A549 (cell line): ENCODE data around the gene AMPD1. TPM values are rescaled to one million over a fixed set of nuclear protein-coding genes. Genes with fewer than 3 reads are reported as not detected.

Experiments
- ATAC-seq, 2 experiments: fragments of 200-7000 bp in 1 of 2; fragments of >200 bp in 1 of 2; cut with Nextera tagmentation in 1 of 2; cut with Tn5 transposase in 1 of 2; 3 replicates each; pipeline versions ENCODE4 v1.8.0 to v1.9.1; 2018 to 2020; ENCODE audit warnings: mild to moderate bottlenecking in 1 of 2, moderate library complexity in 1 of 2
- CTCF ChIA-PET: fragments of 300-600 bp; sonication (Branson Sonifier 250); formaldehyde crosslinking; extraction: SDS; loops from one replicate; lab custom pipeline; 2021; ENCODE audit warnings: antibody characterized with exemption, inconsistent platforms; lab: Yijun Ruan, JAX
- POLR2A ChIA-PET: fragments of 350-600 bp; formaldehyde crosslinking; extraction: SDS; loops from one replicate; lab custom pipeline; 2021; ENCODE audit warnings: antibody characterized with exemption, inconsistent platforms; lab: Yijun Ruan, JAX
- DNase-seq, 2 experiments: peaks; one replicate each; pipeline versions ENCODE4 v3.0.0 to v3.0.0-alpha.2; 2011 to 2016; ENCODE audit warnings: low read depth in 1 of 2, low spot score in 1 of 2
- FAIRE-seq: peaks from 2 replicates; lab custom pipeline; 2011; peaks lifted over from hg19 to GRCh38; lab: Jason Lieb, UNC
- H3K27ac ChIP-seq, 2 experiments: fragments of >200 bp; sonication (Bioruptor Twin); formaldehyde crosslinking; 3 replicates each; pipeline ENCODE4 v1.5.1; 2016 to 2017
- H3K4me1 ChIP-seq: fragments of >200 bp; sonication (Bioruptor Twin); formaldehyde crosslinking; 3 replicates; pipeline ENCODE4 v1.6.1; 2016
- H3K4me2 ChIP-seq: fragments of >200 bp; sonication (Bioruptor Twin); formaldehyde crosslinking; 3 replicates; pipeline ENCODE4 v1.6.1; 2016
- H3K4me3 ChIP-seq: fragments of >200 bp; sonication (Bioruptor Twin); formaldehyde crosslinking; 3 replicates; pipeline ENCODE4 v1.5.1; 2016
- H3K9me3 ChIP-seq: fragments of >200 bp; sonication (Bioruptor Twin); formaldehyde crosslinking; 3 replicates; pipeline ENCODE4 v1.6.1; 2016
- CEBPB ChIP-seq, 2 experiments: fragments of >200 bp in 1 of 2; sonication (Bioruptor Twin) in 1 of 2; formaldehyde crosslinking in 1 of 2; IDR thresholded peaks; 2 replicates each; pipeline ENCODE4 v1.6.1; 2012 to 2016
- CHD2 ChIP-seq: fragments of 150-350 bp; IDR thresholded peaks from 2 replicates; pipeline ENCODE4 v1.6.1; 2014; ENCODE audit warnings: low read length; ENCODE audit not compliant: partially characterized antibody
- EHF ChIP-seq: fragments of 250-450 bp; sonication (Bioruptor Pico); IDR thresholded peaks from 2 replicates; pipeline ENCODE4 v1.5.0; 2020; ENCODE audit warnings: mild to moderate bottlenecking
- ESRRA ChIP-seq: fragments of 150-350 bp; IDR thresholded peaks from 2 replicates; pipeline ENCODE4 v1.6.1; 2014; ENCODE audit warnings: mild to moderate bottlenecking, low read length, borderline replicate concordance
- FOSB ChIP-seq: fragments of 250-450 bp; sonication (Bioruptor Pico); IDR thresholded peaks from 2 replicates; pipeline ENCODE4 v1.5.0; 2020; ENCODE audit warnings: mild to moderate bottlenecking, moderate library complexity
- HDAC2 ChIP-seq: fragments of 200-600 bp; sonication (generic); IDR thresholded peaks from 2 replicates; pipeline ENCODE4 v1.6.1; 2016
- HOXB5 ChIP-seq: fragments of 250-450 bp; sonication (Bioruptor Pico); IDR thresholded peaks from 2 replicates; pipeline ENCODE4 v1.5.0; 2020; ENCODE audit warnings: mild to moderate bottlenecking, moderate library complexity
- JUN ChIP-seq, 2 experiments: fragments of >200 bp; sonication (Bioruptor Twin); formaldehyde crosslinking; IDR thresholded peaks; 2 replicates in 1 of 2; 3 replicates in 1 of 2; pipeline ENCODE4 v1.6.1; 2016 to 2017
- KDM1A ChIP-seq: fragments of 200-600 bp; sonication (generic); IDR thresholded peaks from 2 replicates; pipeline ENCODE4 v1.6.1; 2016; ENCODE audit warnings: low read depth, mild to moderate bottlenecking
- MAFK ChIP-seq: fragments of 450-650 bp; IDR thresholded peaks from 2 replicates; pipeline ENCODE4 v1.6.1; 2014; ENCODE audit not compliant: partially characterized antibody
- NFE2L2 ChIP-seq: fragments of 150-350 bp; conservative IDR thresholded peaks from 2 replicates; pipeline ENCODE4 v1.6.1; 2014; ENCODE audit warnings: low read length
- NPAS2 ChIP-seq: fragments of 250-450 bp; sonication (Bioruptor Pico); IDR thresholded peaks from 2 replicates; pipeline ENCODE4 v1.8.0; 2022; ENCODE audit warnings: mild to moderate bottlenecking, moderate library complexity, borderline replicate concordance
- NR3C1 ChIP-seq: fragments of >200 bp; sonication (Bioruptor Twin); formaldehyde crosslinking; IDR thresholded peaks from 3 replicates; pipeline ENCODE4 v1.6.1; 2017
- POLR2A ChIP-seq: IDR thresholded peaks from 2 replicates; pipeline ENCODE4 v1.6.1; 2012; ENCODE audit warnings: mild to moderate bottlenecking, low read length
- ZC3H11A ChIP-seq: fragments of 450-650 bp; IDR thresholded peaks from 2 replicates; pipeline ENCODE4 v1.6.1; 2014; ENCODE audit warnings: antibody characterized with exemption, mild to moderate bottlenecking
- ZFP36 ChIP-seq: fragments of 450-650 bp; IDR thresholded peaks from 2 replicates; pipeline ENCODE4 v1.6.1; 2014; ENCODE audit warnings: borderline replicate concordance; ENCODE audit not compliant: partially characterized antibody
- ZNF302 ChIP-seq: fragments of 250-450 bp; sonication (Bioruptor Pico); IDR thresholded peaks from 2 replicates; pipeline ENCODE4 v1.9.0; 2021; ENCODE audit warnings: inconsistent platforms, mild to moderate bottlenecking, moderate library complexity
- WGBS: methylation state at CpG from one replicate; pipeline ENCODE4 v1.1.6; 2017; ENCODE audit errors: missing lambda C conversion rate; 5-methylcytosine and 5-hydroxymethylcytosine counted together
- polyA plus RNA-seq, 4 experiments: library from polyadenylated mRNA; depleted of rRNA in 3 of 4; stranded (reverse); fragments of >200 nt; fragmentation: RNase III in 1 of 4; extraction: RNeasy Plus Mini Kit Qiagen cat#74134 plus additional on column Dnase treatment in 1 of 4; gene quantifications; 2 replicates in 3 of 4; 3 replicates in 1 of 4; pipeline ENCODE4 v1.2.3, GENCODE V29; 2011 to 2017
- TF ChIP-seq, protein P1 (sequence below): IDR thresholded peaks from 2 replicates; pipeline ENCODE4 v1.6.1; 2012
- TF ChIP-seq, protein P2 (sequence below): fragments of 200-600 bp; sonication (generic); IDR thresholded peaks from 2 replicates; pipeline ENCODE4 v1.6.1; 2016; ENCODE audit warnings: antibody characterized with exemption, mild to moderate bottlenecking, moderate library complexity
- TF ChIP-seq, protein P3 (sequence below): fragments of >200 bp; sonication (Bioruptor Twin); formaldehyde crosslinking; IDR thresholded peaks from 3 replicates; pipeline ENCODE4 v1.5.1; 2016
- TF ChIP-seq, protein P4 (sequence below): fragments of 150-350 bp; IDR thresholded peaks from 2 replicates; pipeline ENCODE4 v1.6.1; 2014; ENCODE audit warnings: low read depth, mild to moderate bottlenecking, low read length
- TF ChIP-seq, protein P5 (sequence below): fragments of 450-650 bp; IDR thresholded peaks from 2 replicates; pipeline ENCODE4 v1.6.1; 2014; ENCODE audit warnings: antibody characterized with exemption
- TF ChIP-seq, protein P6 (sequence below): fragments of >200 bp; sonication (Bioruptor Twin); formaldehyde crosslinking; IDR thresholded peaks from 2 replicates; pipeline ENCODE4 v1.6.1; 2016
- TF ChIP-seq, protein P7 (sequence below): fragments of 250-450 bp; sonication (Bioruptor Pico); IDR thresholded peaks from 2 replicates; pipeline ENCODE4 v1.5.0; 2020; ENCODE audit warnings: low read depth, mild to moderate bottlenecking, moderate library complexity

Gene AMPD1
- polyA plus RNA-seq, 2 of the 4 experiments (the other 2 are of a cell fraction), result not detected

DNA sequence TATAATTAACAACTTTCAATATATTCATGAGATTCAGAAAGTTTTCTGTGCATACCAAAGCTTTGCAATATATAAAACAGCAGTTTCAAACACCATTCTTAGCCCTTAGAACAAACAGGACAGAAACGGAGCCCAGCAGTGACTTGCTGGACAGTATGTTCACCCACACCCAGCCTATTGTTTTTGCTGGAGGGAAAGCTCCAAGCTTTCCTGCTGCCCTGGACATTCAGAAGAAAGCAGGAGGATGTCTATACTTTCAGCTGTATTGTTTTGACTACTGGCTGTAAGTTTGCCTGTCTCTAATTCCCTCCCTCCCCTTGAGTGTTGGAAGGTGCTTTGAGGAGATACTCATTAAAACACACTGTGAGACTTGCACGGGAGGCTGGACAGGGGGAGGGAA lies 35.1 kb downstream of the AMPD1 start:
- no peak overlapping the region for H3K4me2 ChIP-seq
- H3K27ac ChIP-seq, result no peak overlapping the region
- ChIA-PET POLR2A (no interaction called here), CTCF (interaction anchor here (0.7 to 1.3 kb wide), 3 partner anchors 9 to 314 kb away, joined by 3 to 5 read pairs (median 5); partner anchors contain the start of gene DENND2C)
- no peaks in the 10 kb centered on the region for H3K4me1 ChIP-seq
- ATAC-seq (no peak), FAIRE-seq (no peak), DNase-seq (no peak)
- 26% methylated on average over 2 of the region's 2 CpGs for WGBS
- H3K4me3 ChIP-seq, result no peak overlapping the region
- no peak for TF ChIP-seq NFE2L2
- TF ChIP-seq, protein P1, sequence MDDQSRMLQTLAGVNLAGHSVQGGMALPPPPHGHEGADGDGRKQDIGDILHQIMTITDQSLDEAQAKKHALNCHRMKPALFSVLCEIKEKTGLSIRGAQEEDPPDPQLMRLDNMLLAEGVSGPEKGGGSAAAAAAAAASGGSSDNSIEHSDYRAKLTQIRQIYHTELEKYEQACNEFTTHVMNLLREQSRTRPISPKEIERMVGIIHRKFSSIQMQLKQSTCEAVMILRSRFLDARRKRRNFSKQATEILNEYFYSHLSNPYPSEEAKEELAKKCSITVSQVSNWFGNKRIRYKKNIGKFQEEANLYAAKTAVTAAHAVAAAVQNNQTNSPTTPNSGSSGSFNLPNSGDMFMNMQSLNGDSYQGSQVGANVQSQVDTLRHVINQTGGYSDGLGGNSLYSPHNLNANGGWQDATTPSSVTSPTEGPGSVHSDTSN, result no peak
- TF ChIP-seq NR3C1, result no peak
- TF ChIP-seq ZC3H11A, result no peak
- TF ChIP-seq EHF (CRISPR knock-in tag), result no peak
- no peak for TF ChIP-seq ESRRA
- TF ChIP-seq ZNF302 (CRISPR knock-in tag), result no peak
- TF ChIP-seq, protein P2, sequence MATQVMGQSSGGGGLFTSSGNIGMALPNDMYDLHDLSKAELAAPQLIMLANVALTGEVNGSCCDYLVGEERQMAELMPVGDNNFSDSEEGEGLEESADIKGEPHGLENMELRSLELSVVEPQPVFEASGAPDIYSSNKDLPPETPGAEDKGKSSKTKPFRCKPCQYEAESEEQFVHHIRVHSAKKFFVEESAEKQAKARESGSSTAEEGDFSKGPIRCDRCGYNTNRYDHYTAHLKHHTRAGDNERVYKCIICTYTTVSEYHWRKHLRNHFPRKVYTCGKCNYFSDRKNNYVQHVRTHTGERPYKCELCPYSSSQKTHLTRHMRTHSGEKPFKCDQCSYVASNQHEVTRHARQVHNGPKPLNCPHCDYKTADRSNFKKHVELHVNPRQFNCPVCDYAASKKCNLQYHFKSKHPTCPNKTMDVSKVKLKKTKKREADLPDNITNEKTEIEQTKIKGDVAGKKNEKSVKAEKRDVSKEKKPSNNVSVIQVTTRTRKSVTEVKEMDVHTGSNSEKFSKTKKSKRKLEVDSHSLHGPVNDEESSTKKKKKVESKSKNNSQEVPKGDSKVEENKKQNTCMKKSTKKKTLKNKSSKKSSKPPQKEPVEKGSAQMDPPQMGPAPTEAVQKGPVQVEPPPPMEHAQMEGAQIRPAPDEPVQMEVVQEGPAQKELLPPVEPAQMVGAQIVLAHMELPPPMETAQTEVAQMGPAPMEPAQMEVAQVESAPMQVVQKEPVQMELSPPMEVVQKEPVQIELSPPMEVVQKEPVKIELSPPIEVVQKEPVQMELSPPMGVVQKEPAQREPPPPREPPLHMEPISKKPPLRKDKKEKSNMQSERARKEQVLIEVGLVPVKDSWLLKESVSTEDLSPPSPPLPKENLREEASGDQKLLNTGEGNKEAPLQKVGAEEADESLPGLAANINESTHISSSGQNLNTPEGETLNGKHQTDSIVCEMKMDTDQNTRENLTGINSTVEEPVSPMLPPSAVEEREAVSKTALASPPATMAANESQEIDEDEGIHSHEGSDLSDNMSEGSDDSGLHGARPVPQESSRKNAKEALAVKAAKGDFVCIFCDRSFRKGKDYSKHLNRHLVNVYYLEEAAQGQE, result no peak
- TF ChIP-seq POLR2A, result no peak
- no peak for TF ChIP-seq KDM1A
- TF ChIP-seq FOSB (CRISPR knock-in tag), result no peak
- no peak for TF ChIP-seq NPAS2 (CRISPR knock-in tag)
- TF ChIP-seq CHD2, result no peak
- TF ChIP-seq JUN (IDR thresholded peaks at IDR 0.05), result no peak
- TF ChIP-seq, protein P3, sequence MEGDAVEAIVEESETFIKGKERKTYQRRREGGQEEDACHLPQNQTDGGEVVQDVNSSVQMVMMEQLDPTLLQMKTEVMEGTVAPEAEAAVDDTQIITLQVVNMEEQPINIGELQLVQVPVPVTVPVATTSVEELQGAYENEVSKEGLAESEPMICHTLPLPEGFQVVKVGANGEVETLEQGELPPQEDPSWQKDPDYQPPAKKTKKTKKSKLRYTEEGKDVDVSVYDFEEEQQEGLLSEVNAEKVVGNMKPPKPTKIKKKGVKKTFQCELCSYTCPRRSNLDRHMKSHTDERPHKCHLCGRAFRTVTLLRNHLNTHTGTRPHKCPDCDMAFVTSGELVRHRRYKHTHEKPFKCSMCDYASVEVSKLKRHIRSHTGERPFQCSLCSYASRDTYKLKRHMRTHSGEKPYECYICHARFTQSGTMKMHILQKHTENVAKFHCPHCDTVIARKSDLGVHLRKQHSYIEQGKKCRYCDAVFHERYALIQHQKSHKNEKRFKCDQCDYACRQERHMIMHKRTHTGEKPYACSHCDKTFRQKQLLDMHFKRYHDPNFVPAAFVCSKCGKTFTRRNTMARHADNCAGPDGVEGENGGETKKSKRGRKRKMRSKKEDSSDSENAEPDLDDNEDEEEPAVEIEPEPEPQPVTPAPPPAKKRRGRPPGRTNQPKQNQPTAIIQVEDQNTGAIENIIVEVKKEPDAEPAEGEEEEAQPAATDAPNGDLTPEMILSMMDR, result no peak
- TF ChIP-seq, protein P4, sequence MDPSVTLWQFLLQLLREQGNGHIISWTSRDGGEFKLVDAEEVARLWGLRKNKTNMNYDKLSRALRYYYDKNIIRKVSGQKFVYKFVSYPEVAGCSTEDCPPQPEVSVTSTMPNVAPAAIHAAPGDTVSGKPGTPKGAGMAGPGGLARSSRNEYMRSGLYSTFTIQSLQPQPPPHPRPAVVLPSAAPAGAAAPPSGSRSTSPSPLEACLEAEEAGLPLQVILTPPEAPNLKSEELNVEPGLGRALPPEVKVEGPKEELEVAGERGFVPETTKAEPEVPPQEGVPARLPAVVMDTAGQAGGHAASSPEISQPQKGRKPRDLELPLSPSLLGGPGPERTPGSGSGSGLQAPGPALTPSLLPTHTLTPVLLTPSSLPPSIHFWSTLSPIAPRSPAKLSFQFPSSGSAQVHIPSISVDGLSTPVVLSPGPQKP, result no peak
- no peak for TF ChIP-seq MAFK
- no peak for TF ChIP-seq HDAC2
- TF ChIP-seq, protein P5, sequence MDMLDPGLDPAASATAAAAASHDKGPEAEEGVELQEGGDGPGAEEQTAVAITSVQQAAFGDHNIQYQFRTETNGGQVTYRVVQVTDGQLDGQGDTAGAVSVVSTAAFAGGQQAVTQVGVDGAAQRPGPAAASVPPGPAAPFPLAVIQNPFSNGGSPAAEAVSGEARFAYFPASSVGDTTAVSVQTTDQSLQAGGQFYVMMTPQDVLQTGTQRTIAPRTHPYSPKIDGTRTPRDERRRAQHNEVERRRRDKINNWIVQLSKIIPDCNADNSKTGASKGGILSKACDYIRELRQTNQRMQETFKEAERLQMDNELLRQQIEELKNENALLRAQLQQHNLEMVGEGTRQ, result no peak
- no peak for TF ChIP-seq ZFP36
- H3K9me3 ChIP-seq, result no peaks in the 10 kb centered on the region

DNA sequence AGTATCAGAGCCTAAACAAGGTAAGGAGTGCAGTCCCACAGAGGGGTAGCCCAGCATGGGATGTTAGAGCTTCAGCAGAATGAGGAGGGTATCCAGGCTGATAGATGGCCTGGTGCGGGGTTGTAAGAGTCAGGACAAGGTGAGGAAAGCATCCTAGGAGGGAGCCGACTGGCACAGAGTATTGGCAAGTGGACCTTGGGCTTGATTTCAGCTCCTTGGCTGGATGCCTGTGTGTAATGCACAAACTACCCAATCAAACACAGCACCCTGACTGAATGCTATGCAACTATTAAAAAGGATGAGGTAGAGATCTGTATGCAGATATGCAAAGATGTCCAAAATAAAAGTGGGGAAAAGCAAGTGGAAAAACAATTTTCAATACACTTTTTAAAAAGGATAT lies 43.5 kb downstream of the AMPD1 start:
- no peaks in the 10 kb centered on the region for H3K9me3 ChIP-seq
- no peak for DNase-seq
- no peaks in the 10 kb centered on the region for H3K4me1 ChIP-seq
- TF ChIP-seq, protein P3, result no peak
- TF ChIP-seq FOSB (CRISPR knock-in tag) (no peak), EHF (CRISPR knock-in tag) (no peak), HOXB5 (CRISPR knock-in tag) (no peak), CEBPB (IDR thresholded peaks at IDR 0.05) (no peak)
- TF ChIP-seq, protein P6, sequence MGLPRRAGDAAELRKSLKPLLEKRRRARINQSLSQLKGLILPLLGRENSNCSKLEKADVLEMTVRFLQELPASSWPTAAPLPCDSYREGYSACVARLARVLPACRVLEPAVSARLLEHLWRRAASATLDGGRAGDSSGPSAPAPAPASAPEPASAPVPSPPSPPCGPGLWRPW, result no peak
- TF ChIP-seq, protein P7, sequence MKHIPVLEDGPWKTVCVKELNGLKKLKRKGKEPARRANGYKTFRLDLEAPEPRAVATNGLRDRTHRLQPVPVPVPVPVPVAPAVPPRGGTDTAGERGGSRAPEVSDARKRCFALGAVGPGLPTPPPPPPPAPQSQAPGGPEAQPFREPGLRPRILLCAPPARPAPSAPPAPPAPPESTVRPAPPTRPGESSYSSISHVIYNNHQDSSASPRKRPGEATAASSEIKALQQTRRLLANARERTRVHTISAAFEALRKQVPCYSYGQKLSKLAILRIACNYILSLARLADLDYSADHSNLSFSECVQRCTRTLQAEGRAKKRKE (CRISPR knock-in tag), result no peak
- TF ChIP-seq, all 56 proteins: peak for 0
- ChIA-PET CTCF (interaction anchor here (0.8 kb wide), 1 partner anchor 17 kb away, joined by 3 read pairs; no protein-coding TSS in a partner anchor), POLR2A (no interaction called here)
- no peak for FAIRE-seq
- no peak overlapping the region for H3K27ac ChIP-seq
- no peak for ATAC-seq
- H3K4me2 ChIP-seq, result no peak overlapping the region
- 62% methylated on average over 2 of the region's 2 CpGs for WGBS
- H3K4me3 ChIP-seq, result no peak overlapping the region
